ENCODE measurements around the gene NAALADL2. TPM values are rescaled to one million over a fixed set of nuclear protein-coding genes. Genes with fewer than 3 reads are reported as not detected.

NAALADL2 gene
- total and polyA plus RNA-seq, 2 of the 8 experiments (the other 6 are each of a cell fraction or from before 2014, with no cell fraction given): 0.12 to 0.22 TPM

DNA sequence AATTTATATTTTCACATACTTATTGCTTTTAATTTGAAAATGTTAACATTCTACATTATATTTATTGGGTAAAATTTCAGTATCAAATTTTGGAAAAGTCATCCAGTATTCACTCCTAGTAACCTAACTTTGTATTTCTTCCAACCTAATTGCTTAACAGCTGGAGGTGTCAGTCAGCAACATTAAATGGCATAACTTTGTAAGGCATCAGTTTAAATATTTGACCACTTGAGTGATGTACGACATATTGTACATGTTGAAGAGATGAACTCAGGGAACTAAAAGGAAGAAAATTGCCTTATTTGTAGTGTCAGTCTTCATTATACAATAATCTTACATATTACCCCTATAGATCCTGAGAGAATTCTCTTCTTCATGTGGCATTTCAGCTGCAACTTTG, 326.8 kb downstream of the NAALADL2 start:
- FAIRE-seq: no peak
- Histone ChIP-seq H2BK15ac (ENCODE audit: low read length) (no peak overlapping the region), H2BK120ac (replicated peaks; ENCODE audit: low read depth, low read length) (no peak overlapping the region), H4K91ac (replicated peaks; ENCODE audit: insufficient read length, low read length) (no peak overlapping the region), H3K36me3 (ENCODE audit: control insufficient read depth in 2 of 4, insufficient read depth in 4 of 4, low read length in 3 of 4) (no peaks in the 10 kb centered on the region), H2AK5ac (ENCODE audit: low read depth, low read length) (no peak overlapping the region), H2AFZ (ENCODE audit: low read length) (no peak overlapping the region), H4K5ac (ENCODE audit: insufficient read length, low read depth, low read length) (no peak overlapping the region), H3K27ac (ENCODE audit: low read depth, low read length) (no peak overlapping the region), H2BK12ac (ENCODE audit: low read depth, low read length) (no peak overlapping the region), H3K18ac (ENCODE audit: extremely low read depth, low read length) (no peak overlapping the region), H3K9me3 (ENCODE audit: insufficient read depth in 2 of 2, low read depth in 1 of 2, low read length in 1 of 2) (no peaks in the 10 kb centered on the region), H4K8ac (ENCODE audit: extremely low read depth, insufficient read depth, low read length) (no peak overlapping the region), H3K23me2 (ENCODE audit: low read depth, low read length) (no peaks in the 10 kb centered on the region), H3K9ac (replicated peaks in 1 of 4; ENCODE audit: extremely low read depth in 1 of 4, low read depth in 3 of 4, low read length in 3 of 4) (no peak overlapping the region), H3K56ac (replicated peaks; ENCODE audit: insufficient read length, low read depth, low read length) (no peak overlapping the region), H3K27me3 (replicated peaks in 1 of 4; ENCODE audit: control insufficient read depth in 3 of 4, extremely low read depth in 1 of 4, insufficient read depth in 3 of 4, low read length in 3 of 4) (no peaks in the 10 kb centered on the region), H3K23ac (ENCODE audit: insufficient read length) (no peak overlapping the region), H3K79me2 (ENCODE audit: control insufficient read depth in 1 of 2, insufficient read depth in 2 of 2, low read length in 2 of 2) (no peaks in the 10 kb centered on the region), H3K4me2 (ENCODE audit: insufficient read depth in 1 of 2, low read depth in 2 of 2, low read length in 2 of 2) (no peak overlapping the region), H2BK5ac (ENCODE audit: low read depth, low read length) (no peak overlapping the region), H3K4me3 (ENCODE audit: extremely low read depth in 1 of 4, insufficient read depth in 2 of 4, low read depth in 3 of 4, low read length in 4 of 4) (no peak overlapping the region), H3K79me1 (ENCODE audit: low read depth, low read length) (no peaks in the 10 kb centered on the region), H2BK20ac (ENCODE audit: low read length) (no peak overlapping the region), H3K4me1 (replicated peaks in 1 of 4; ENCODE audit: control insufficient read depth in 3 of 4, insufficient read depth in 4 of 4, low read length in 3 of 4) (no peaks in the 10 kb centered on the region), H3K14ac (ENCODE audit: insufficient read length) (no peak overlapping the region), H3K4ac (replicated peaks; ENCODE audit: insufficient read length, low read depth, low read length) (no peak overlapping the region), H4K20me1 (replicated peaks in 1 of 2; ENCODE audit: control insufficient read depth in 1 of 2, insufficient read depth in 2 of 2, low read length in 2 of 2) (no peaks in the 10 kb centered on the region)
- WGBS, 2 experiments (ENCODE audit: extremely low coverage in 1 of 2, insufficient coverage in 1 of 2, insufficient read length in 1 of 2, insufficient replicate concordance in 2 of 2, low coverage in 1 of 2, low lambda C conversion rate in 2 of 2, missing lambda C conversion rate in 1 of 2): 91% methylated on average over 1 of the region's 1 CpG; no CpG with 5 or more reads in 1 of the 2 experiments
- DNase-seq (ENCODE audit: low read depth in 1 of 2, low spot score in 2 of 2): no peak
- CTCF ChIA-PET (ENCODE audit: partially characterized antibody): no interaction called here
- POLR2A ChIA-PET (ENCODE audit: partially characterized antibody): no interaction called here
- no peak for TF ChIP-seq GTF2F1 (IDR thresholded peaks at IDR 0.05; ENCODE audit: borderline replicate concordance, low read depth, low read length)
- no peak for TF ChIP-seq TAF1 (IDR thresholded peaks at IDR 0.05; ENCODE audit: low read depth, low read length)
- no peak for TF ChIP-seq ZNF274 (IDR thresholded peaks at IDR 0.05; ENCODE audit: borderline replicate concordance, extremely low read depth, low read length)
- no peak for TF ChIP-seq SRF (IDR thresholded peaks at IDR 0.05; ENCODE audit: low read depth, low read length)
- no peak for TF ChIP-seq JUND (IDR thresholded peaks at IDR 0.05; ENCODE audit: low read length)
- no peak for TF ChIP-seq RBBP5 (IDR thresholded peaks at IDR 0.05; ENCODE audit: borderline replicate concordance, low read depth, low read length)
- TF ChIP-seq SP2 (IDR thresholded peaks at IDR 0.05; ENCODE audit: low read length): no peak
- TF ChIP-seq EZH2 (IDR thresholded peaks at IDR 0.05; ENCODE audit: low read depth, low read length, severe bottlenecking): no peak
- TF ChIP-seq USF2 (IDR thresholded peaks at IDR 0.05; ENCODE audit: low read length): no peak
- TF ChIP-seq CREB1 (IDR thresholded peaks at IDR 0.05): no peak
- TF ChIP-seq PHF8 (conservative IDR thresholded peaks at IDR 0.05; ENCODE audit: low read depth, low read length): no peak
- no peak for TF ChIP-seq BRCA1 (IDR thresholded peaks at IDR 0.05; ENCODE audit: low read depth, low read length)
- no peak for TF ChIP-seq SIN3A (conservative IDR thresholded peaks at IDR 0.05 in 1 of 2, IDR thresholded peaks at IDR 0.05 in 1 of 2; ENCODE audit: low read depth in 1 of 2, low read length in 2 of 2)
- no peak for TF ChIP-seq YY1 (IDR thresholded peaks at IDR 0.05; ENCODE audit: low read depth, low read length)
- no peak for TF ChIP-seq CEBPB (IDR thresholded peaks at IDR 0.05; ENCODE audit: low read depth, low read length)
